Stimulated activated CD8-positive, alpha-beta memory T cell treated with anti-CD3 and anti-CD28 coated beads, Interleukin-12 subunit alpha, Interleukin-12 subunit beta, amount 100 ng/mL, for 24 hours (primary cell): ENCODE measurements around the gene S100PBP.
"Not testable (repeated sequence)": the region's sequence is repeated elsewhere in the genome, so short reads cannot be mapped to it uniquely, and the experiment has no call there.

Experiments used
- DNase-seq: peaks from one replicate; pipeline ENCODE4 v3.0.0-alpha.2; 2020; ENCODE audit errors: extremely low read depth

The S100PBP gene

GRCh38 chr1:32784817-32785216, 32.6 kb upstream of the S100PBP start:
- no peak for DNase-seq

DNA sequence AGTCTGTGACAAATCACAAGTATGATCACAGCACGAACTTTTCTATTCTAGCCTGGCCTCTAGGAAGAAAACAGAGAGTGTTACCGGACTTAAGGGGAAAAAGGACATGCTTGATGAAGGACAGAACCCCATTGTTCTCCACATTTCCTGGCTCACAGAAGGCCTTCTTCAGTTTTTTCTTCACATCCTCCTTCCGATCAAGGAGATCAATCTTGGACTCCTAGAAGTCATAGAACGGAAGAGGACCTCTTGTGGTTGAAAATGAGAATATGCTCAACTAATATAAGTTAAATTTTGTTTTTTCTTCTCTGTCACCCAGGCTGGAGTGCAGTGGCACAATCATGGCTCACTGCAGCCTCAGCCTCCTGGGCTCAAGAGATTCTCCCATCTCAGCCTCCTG, 30.6 kb upstream of the S100PBP start:
- DNase-seq = no peak

- not testable (repeated sequence) for DNase-seq
Observed at GRCh38 chr1:32789356-32789755, 28.1 kb upstream of the S100PBP start.

- no peak for DNase-seq
Observed at GRCh38 chr1:32791881-32792280, 25.6 kb upstream of the S100PBP start.

GRCh38 chr1:32795763-32796162, 21.7 kb upstream of the S100PBP start:
- DNase-seq = not testable (repeated sequence)

DNA sequence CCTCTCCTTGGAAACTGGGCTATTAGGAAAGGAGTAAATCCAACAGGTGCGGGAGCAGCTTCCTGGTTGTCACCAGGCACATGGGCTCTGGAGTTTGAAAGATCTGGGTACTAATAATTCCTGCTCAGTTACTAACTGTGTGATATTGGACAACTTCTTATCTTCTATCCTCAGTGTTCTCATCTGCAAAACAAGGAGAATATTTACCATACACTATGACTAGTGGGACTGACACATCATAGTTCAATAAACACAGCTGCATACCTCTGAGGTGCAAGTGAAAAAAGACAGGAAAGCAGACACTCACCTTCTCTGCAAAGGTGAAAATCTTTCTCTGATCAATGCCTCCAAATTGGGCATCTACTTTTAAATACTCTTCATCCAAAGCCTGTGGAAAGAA, 20.0 kb upstream of the S100PBP start:
- no peak for DNase-seq

DNA sequence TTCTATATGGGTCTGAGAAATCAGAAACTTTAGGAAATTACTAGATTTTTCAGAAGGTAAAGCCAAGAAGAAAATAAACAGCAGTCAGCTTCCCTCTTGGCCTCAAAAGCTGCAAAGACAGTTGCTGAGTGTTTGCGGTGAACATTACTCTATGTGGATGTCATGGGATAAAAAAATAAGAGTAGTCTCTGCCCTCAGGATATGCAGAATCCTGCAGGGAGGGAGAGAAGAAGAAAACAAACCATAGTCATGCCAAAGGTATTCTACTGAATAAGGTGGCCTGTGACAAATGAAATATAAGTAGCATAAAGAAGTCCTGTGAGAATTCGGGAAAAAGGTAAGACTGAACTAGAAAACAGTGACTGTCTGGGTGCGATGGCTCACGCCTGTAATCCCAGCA, 19.3 kb upstream of the S100PBP start:
- DNase-seq = no peak

DNA sequence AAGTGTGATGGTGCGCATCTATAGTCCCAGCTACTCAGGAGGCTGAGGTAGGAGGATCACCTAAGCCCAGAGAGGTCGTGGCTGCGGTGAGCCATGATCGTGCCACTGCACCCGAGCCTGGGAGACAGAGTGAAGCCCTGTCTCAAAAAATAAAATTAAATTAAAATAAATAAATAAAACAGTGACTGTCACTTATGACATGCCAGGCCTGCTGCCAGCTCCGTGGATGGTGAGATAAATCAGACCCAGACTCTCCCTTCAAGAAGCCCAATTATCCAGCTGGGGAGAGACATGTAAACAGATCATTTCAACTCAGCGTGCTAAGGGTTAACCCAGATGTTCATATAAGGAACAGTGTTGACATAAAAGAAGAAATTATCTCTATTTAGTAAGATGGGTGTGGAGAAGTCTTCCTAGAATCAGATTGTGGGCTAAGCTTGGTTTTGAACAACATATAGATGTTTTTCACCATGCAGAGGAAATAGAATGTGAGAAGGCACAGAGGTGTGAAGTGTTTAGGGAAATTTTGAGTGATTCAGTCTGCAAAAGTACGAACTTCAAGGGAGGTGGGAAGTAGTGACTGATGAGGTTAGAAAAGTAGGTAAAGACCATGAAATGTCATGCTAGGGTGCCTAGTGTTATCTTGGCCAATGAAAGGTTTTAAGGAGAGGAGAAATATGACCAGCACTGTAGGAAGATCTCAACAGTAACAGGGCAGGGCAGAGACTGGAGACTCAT, 18.6 kb upstream of the S100PBP start:
- no peak for DNase-seq

- DNase-seq = no peak
Observed at GRCh38 chr1:32801096-32801715, 16.2 kb upstream of the S100PBP start.

DNA sequence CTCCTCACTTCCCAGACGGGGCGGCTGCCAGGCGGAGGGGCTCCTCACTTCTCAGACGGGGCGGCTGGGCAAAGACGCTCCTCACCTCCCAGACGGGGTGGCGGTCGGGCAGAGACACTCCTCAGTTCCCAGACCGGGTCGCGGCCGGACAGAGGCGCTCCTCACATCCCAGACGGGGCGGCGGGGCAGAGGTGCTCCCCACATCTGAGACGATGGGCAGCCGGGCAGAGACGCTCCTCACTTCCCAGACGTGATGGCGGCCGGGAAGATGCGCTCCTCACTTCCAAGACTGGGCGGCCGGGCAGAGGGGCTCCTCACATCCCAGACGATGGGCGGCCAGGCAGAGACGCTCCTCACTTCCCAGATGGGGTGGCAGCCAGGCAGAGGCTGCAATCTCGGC, 13.0 kb upstream of the S100PBP start:
- not testable (repeated sequence) for DNase-seq

- DNase-seq = no peak
Observed at GRCh38 chr1:32806290-32806689, 11.2 kb upstream of the S100PBP start.

DNA sequence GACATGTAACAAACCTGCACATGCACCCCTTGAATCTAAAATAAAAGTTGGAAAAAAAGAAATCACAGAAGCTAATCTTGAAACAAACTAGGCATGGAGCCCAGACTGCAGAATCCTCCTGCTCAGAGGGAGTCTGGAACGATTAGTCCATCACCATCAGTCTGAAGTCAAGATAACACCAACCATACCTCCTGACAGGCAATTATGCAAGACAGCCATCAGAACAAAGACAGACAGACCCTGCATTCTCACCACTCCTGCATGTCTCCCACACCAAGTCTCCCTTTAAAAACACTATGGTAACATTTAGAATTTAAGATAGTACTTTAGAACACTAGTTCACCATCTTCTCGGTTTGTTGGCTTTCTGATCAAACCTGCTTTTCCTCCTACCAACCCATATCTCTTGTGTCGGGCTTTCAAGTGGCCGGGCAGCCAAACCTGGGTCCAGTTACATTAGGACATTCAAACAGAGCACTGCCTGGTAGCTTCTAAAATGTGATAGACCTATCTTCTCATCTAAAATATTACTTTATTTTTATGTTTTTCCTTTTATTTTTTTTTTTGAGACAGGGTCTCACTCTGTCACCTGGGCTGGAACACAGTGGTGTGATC, 10.4 kb upstream of the S100PBP start:
- DNase-seq = no peak

GRCh38 chr1:32808580-32808979, 8.9 kb upstream of the S100PBP start:
- DNase-seq = no peak

DNA sequence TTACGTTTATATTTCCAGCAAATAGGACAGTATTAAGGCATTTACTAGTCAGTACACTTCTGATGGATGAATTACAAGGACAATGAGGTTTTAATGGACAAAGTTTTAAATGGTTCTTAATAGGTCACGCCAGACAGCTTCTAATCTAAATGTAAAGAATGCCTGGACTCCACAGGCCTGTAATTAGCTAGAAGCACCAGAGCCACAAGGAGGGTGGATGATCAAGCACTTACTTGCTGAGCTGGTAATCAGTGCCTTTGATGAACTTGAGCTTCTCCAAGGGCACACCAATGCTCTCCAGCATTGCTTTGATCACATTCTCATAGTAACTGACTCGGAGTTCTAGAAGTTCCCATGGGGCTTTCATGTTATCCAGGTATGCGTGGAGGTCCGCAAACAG, 7.1 kb upstream of the S100PBP start:
- DNase-seq = no peak

- DNase-seq = no peak
Observed at GRCh38 chr1:32811265-32811664, 6.2 kb upstream of the S100PBP start.

GRCh38 chr1:32811917-32812316, 5.5 kb upstream of the S100PBP start:
- DNase-seq = no peak

DNA sequence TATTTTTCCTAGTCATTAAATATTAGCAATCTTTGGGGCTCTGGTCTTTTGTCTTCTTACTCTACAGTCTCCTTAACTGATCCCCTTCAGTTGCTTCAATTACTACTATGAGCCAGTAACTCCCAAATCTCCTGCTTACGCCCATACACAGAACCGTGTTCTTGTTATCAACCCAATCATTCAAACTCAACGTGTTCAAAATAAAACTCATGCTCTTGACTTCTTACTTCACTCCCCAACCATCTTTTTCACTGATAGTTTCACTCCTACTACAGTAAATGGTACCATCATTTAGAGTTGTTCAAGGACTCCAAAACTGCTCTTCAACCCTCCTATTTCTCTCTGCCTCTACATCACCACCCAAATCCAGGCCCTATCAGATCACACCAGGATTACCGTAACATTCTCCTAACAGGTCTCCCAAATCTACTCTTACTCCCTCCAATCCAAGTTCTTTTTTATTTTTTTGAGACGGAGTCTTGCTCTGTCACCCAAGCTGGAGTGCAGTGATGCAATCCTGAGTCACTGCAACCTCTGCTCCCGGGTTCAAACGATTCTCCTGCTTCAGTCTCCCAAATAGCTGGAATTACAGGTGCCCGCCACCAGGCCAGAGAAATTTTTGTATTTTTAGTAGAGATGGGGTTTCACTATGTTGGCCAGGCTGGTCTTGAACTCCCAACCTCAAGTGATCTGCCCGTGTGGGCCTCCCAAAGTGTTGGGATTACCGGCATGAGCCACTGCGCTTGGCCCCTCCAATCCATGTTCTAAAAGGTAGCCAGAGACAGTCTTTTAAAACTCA, 3.3 kb upstream of the S100PBP start:
- no peak for DNase-seq

GRCh38 chr1:32816676-32817158, 736 bp upstream of the S100PBP start:
- no peak for DNase-seq

GRCh38 chr1:32817815-32818786, 648 bp downstream of the S100PBP start:
- DNase-seq = no peak

DNA sequence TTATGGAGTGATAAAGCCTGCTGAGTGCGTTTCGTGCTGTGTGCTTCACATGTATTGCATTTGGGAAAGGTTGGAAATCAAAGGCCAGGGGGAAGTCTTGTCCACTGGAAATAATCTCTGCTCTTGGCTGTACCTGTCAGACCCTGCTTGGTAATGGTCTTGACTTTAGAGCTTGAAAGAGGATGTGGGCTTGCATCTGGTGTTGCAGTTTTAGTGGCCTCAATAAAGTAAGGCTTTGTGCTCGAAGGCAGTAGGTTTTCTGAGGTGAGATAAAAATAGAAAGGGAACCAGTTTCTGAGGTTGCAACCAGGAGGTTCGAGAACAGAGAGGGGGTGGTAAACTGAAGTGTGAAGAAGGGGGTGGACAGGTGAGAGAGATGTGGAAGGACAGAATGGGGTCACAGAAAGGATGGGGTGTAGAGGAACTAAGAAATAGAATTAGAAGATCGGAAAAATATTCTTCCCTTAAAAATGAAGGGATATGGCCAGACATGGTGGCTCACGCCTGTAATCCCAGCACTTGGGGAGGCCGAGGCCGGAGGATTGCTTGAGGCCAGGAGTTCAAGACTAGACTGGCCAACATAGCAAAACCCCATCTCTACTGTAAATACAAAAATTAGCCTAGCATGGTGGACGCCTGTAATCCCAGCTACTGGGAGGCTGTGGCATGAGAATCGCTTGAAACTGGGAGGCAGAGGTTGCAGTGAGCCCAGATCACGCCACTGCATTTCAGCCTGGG, 1.5 kb downstream of the S100PBP start:
- no peak for DNase-seq
